Esophagus muscularis mucosa (tissue), 3 donors: ENCODE results near the gene SMTN.

Source experiments
- CTCF ChIP-seq, 3 experiments: fragments of 200-600 bp in 2 of 3; fragments of 450-650 bp in 1 of 3; sonication (generic) in 2 of 3; IDR thresholded peaks; one replicate each; pipeline ENCODE4 v1.5.1; 2017 to 2019; ENCODE audit warnings: antibody characterized with exemption in 3 of 3, mild to moderate bottlenecking in 2 of 3, moderate library complexity in 1 of 3
- POLR2A ChIP-seq: fragments of 450-650 bp; IDR thresholded peaks from one replicate; pipeline ENCODE4 v1.6.1; 2017; ENCODE audit warnings: antibody characterized with exemption, moderate library complexity, mild to moderate bottlenecking, low read depth
- POLR2AphosphoS5 ChIP-seq, 2 donors: sonication (generic); formaldehyde crosslinking; IDR thresholded peaks; one replicate each; pipeline ENCODE4 v1.6.1; 2017; ENCODE audit warnings: antibody characterized with exemption in 2 of 2

- TF ChIP-seq CTCF (IDR thresholded peaks at IDR 0.05) (no peak), POLR2A (no peak), POLR2AphosphoS5 (IDR thresholded peaks at IDR 0.05) (no peak)
Measured at GRCh38 chr22:31068970-31069369, 12.1 kb upstream of the SMTN start.
